ENCODE data around the gene KISS1. TPM values are rescaled to one million over a fixed set of nuclear protein-coding genes. Genes with fewer than 3 reads are reported as not detected.

The KISS1 gene
- total RNA-seq, 1 experiment from 2014 or later, result 1.3 TPM

GRCh38 chr1:204241050-204241449, 44.8 kb upstream of the KISS1 start:
- intact Hi-C loops (cut with micrococcal nuclease), result no loop called here
- Histone ChIP-seq H3K4me2 (ENCODE audit: low read length) (no peak overlapping the region), H3K4me3 (replicated peaks in 1 of 2; ENCODE audit: low read depth in 1 of 2, low read length in 2 of 2) (no peak overlapping the region), H3K9me3 (ENCODE audit: control insufficient read depth in 1 of 2, insufficient read depth in 1 of 2, low read depth in 1 of 2, low read length in 2 of 2) (no peaks in the 10 kb centered on the region), H2AFZ (ENCODE audit: low read depth, low read length, poor library complexity, severe bottlenecking) (no peak overlapping the region), H4K20me1 (ENCODE audit: insufficient read depth) (no peaks in the 10 kb centered on the region), H3K4me1 (ENCODE audit: control insufficient read depth in 1 of 2, insufficient read depth in 2 of 2, low read length in 2 of 2) (no peaks in the 10 kb centered on the region), H3K79me2 (ENCODE audit: insufficient read depth, low read length) (no peaks in the 10 kb centered on the region), H3K27ac (ENCODE audit: low read depth, low read length) (no peak overlapping the region), H3K27me3 (ENCODE audit: insufficient read depth, low read length) (no peaks in the 10 kb centered on the region), H3K9ac (ENCODE audit: low read length) (no peak overlapping the region), H3K36me3 (ENCODE audit: control insufficient read depth in 1 of 2, insufficient read depth in 2 of 2, low read length in 2 of 2) (no peaks in the 10 kb centered on the region), H3K9me2 (ENCODE audit: insufficient read depth) (no peaks in the 10 kb centered on the region)
- POLR2A ChIA-PET, result no interaction called here
- RAD21 ChIA-PET (ENCODE audit: low non-redundant PET in 1 of 2, low total read pairs in 2 of 2, uncharacterized antibody in 2 of 2, unreplicated experiment in 2 of 2), result no interaction called here
- TF ChIP-seq YY1 (IDR thresholded peaks at IDR 0.05; ENCODE audit: extremely low read depth, insufficient replicate concordance, low read depth, low read length) (no peak), RAD21 (IDR thresholded peaks at IDR 0.05; ENCODE audit: low read depth) (no peak), ZNF274 (IDR thresholded peaks at IDR 0.05; ENCODE audit: low read depth, low read length) (no peak), JUND (IDR thresholded peaks at IDR 0.05) (no peak), EZH2phosphoT487 (IDR thresholded peaks at IDR 0.05; ENCODE audit: borderline replicate concordance) (no peak), ZBTB33 (IDR thresholded peaks at IDR 0.05; ENCODE audit: extremely low read depth, insufficient replicate concordance, low read length) (no peak), ELF1 (IDR thresholded peaks at IDR 0.05; ENCODE audit: borderline replicate concordance, low read depth) (no peak), ZFX (IDR thresholded peaks at IDR 0.05) (no peak)
- DNase-seq (ENCODE audit: low read depth, low spot score), result no peak
- no TSS peak for BruUV-seq (replicated peaks)
- peak; percentile 47; the same call in 1 of the 2 replicates for ATAC-seq
- CTCF ChIA-PET, result no interaction called here

- DNase-seq (ENCODE audit: low read depth, low spot score) (no peak), ATAC-seq (no peak)
- H3K4me3 ChIP-seq (replicated peaks in 1 of 2; ENCODE audit: low read depth in 1 of 2, low read length in 2 of 2), result no peak overlapping the region
- no TSS peak for BruUV-seq (replicated peaks)
- H2AFZ ChIP-seq (ENCODE audit: low read depth, low read length, poor library complexity, severe bottlenecking), result no peak overlapping the region
- no peaks in the 10 kb centered on the region for H3K36me3 ChIP-seq (ENCODE audit: control insufficient read depth in 1 of 2, insufficient read depth in 2 of 2, low read length in 2 of 2)
- H4K20me1 ChIP-seq (ENCODE audit: insufficient read depth), result no peaks in the 10 kb centered on the region
- H3K4me1 ChIP-seq (ENCODE audit: control insufficient read depth in 1 of 2, insufficient read depth in 2 of 2, low read length in 2 of 2), result no peaks in the 10 kb centered on the region
- no peaks in the 10 kb centered on the region for H3K9me2 ChIP-seq (ENCODE audit: insufficient read depth)
- no peak overlapping the region for H3K4me2 ChIP-seq (ENCODE audit: low read length)
- H3K27ac ChIP-seq (ENCODE audit: low read depth, low read length), result no peak overlapping the region
- ChIA-PET CTCF (no interaction called here), RAD21 (ENCODE audit: low non-redundant PET in 1 of 2, low total read pairs in 2 of 2, uncharacterized antibody in 2 of 2, unreplicated experiment in 2 of 2) (no interaction called here), POLR2A (no interaction called here)
- no peaks in the 10 kb centered on the region for H3K27me3 ChIP-seq (ENCODE audit: insufficient read depth, low read length)
- no peaks in the 10 kb centered on the region for H3K9me3 ChIP-seq (ENCODE audit: control insufficient read depth in 1 of 2, insufficient read depth in 1 of 2, low read depth in 1 of 2, low read length in 2 of 2)
- no peaks in the 10 kb centered on the region for H3K79me2 ChIP-seq (ENCODE audit: insufficient read depth, low read length)
- intact Hi-C loops (cut with micrococcal nuclease), result no loop called here
- H3K9ac ChIP-seq (ENCODE audit: low read length), result no peak overlapping the region
- TF ChIP-seq ZNF274 (IDR thresholded peaks at IDR 0.05; ENCODE audit: low read depth, low read length) (no peak), CTCF (IDR thresholded peaks at IDR 0.05 in 2 of 3, conservative IDR thresholded peaks at IDR 0.05 in 1 of 3; ENCODE audit: borderline replicate concordance in 1 of 3, insufficient read depth in 1 of 3, low read depth in 2 of 3, low read length in 2 of 3) (no peak), EZH2phosphoT487 (IDR thresholded peaks at IDR 0.05; ENCODE audit: borderline replicate concordance) (no peak), ATF3 (IDR thresholded peaks at IDR 0.05) (no peak), RAD21 (IDR thresholded peaks at IDR 0.05; ENCODE audit: low read depth) (no peak), EZH2 (IDR thresholded peaks at IDR 0.05) (no peak), TCF7L2 (IDR thresholded peaks at IDR 0.05; ENCODE audit: borderline replicate concordance, extremely low read depth, insufficient read depth, insufficient read length) (no peak), ZBTB33 (IDR thresholded peaks at IDR 0.05; ENCODE audit: extremely low read depth, insufficient replicate concordance, low read length) (no peak), SP1 (IDR thresholded peaks at IDR 0.05; ENCODE audit: low read depth) (no peak), SRF (IDR thresholded peaks at IDR 0.05; ENCODE audit: low read depth) (no peak)
These were observed 43.9 kb upstream of the KISS1 start for GRCh38 chr1:204240233-204240632.
